ENCODE results near the gene SPDYE6.
"Not testable (repeated sequence)": the region's sequence is repeated elsewhere in the genome, so short reads cannot be mapped to it uniquely, and the experiment has no call there.

Gene SPDYE6

GRCh38 chr7:102326157-102326889 is 29.9 kb downstream of the SPDYE6 start:
- H3K27ac ChIP-seq: no peak overlapping the region
- TF ChIP-seq CTCF (IDR thresholded peaks at IDR 0.05) (no peak), ZFX (IDR thresholded peaks at IDR 0.05; ENCODE audit: borderline replicate concordance) (no peak)

DNA sequence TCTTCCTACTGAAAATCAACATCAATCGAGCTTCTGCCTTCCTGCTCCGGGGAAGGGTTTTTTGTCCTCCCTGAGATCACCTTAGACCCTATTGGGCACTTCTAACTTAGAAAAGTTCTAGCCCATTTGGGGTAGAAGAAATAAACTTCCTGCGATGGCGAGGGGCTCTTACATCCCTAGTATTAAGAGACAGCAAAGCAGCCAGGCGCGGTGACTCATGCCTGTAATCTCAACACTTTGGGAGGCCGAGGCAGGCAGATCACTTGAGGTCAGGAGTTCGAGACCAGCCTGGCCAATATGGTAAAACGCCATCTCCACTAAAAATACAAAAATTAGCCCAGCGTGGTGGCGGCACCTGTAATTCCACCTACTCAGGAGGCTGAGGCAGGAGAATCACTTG is 31.1 kb downstream of the SPDYE6 start:
- H3K27ac ChIP-seq: not testable (repeated sequence)

GRCh38 chr7:102323914-102324195 is 32.4 kb downstream of the SPDYE6 start:
- no peak overlapping the region for H3K27ac ChIP-seq

DNA sequence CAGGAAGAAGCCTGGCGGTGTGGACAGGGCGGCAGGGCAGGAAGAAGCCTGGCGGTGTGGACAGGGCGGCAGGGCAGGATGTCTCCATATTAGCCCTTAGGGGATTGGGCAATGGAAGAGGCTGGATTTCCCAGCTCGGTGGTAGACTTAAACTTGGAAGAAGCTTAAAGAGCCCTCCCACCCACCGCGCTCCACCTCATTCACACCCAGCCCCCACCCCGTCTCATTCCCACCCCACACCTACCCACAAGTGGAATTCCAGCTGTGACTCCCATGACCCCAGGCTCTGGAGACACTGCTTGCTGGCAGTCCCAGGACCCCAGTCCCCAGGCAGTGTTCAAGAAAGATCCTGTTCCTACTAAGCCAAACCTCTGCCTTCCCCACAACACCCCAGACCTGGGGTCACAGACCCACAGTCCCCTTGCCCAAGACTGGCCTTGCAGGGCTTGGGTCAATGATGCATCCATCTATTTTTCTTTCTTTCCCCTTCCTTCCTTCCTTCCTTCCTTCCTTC is 34.0 kb downstream of the SPDYE6 start:
- TF ChIP-seq CTCF (IDR thresholded peaks at IDR 0.05) (no peak), ZFX (IDR thresholded peaks at IDR 0.05; ENCODE audit: borderline replicate concordance) (no peak)
- H3K27ac ChIP-seq: no peak overlapping the region

More at GRCh38 chr7:102323914-102324195, 32.4 kb downstream of the SPDYE6 start:
- TF ChIP-seq CTCF (IDR thresholded peaks at IDR 0.05) (no peak), ZFX (IDR thresholded peaks at IDR 0.05; ENCODE audit: borderline replicate concordance) (no peak)

- TF ChIP-seq CTCF (IDR thresholded peaks at IDR 0.05) (no peak), ZFX (IDR thresholded peaks at IDR 0.05; ENCODE audit: borderline replicate concordance) (no peak)
- H3K27ac ChIP-seq: no peak overlapping the region
Observed at GRCh38 chr7:102321351-102322201, 34.7 kb downstream of the SPDYE6 start.

- no peak overlapping the region for H3K27ac ChIP-seq
- TF ChIP-seq ZFX (IDR thresholded peaks at IDR 0.05; ENCODE audit: borderline replicate concordance): no peak
- TF ChIP-seq CTCF (IDR thresholded peaks at IDR 0.05): no peak
Observed at GRCh38 chr7:102320601-102321350, 35.5 kb downstream of the SPDYE6 start.

DNA sequence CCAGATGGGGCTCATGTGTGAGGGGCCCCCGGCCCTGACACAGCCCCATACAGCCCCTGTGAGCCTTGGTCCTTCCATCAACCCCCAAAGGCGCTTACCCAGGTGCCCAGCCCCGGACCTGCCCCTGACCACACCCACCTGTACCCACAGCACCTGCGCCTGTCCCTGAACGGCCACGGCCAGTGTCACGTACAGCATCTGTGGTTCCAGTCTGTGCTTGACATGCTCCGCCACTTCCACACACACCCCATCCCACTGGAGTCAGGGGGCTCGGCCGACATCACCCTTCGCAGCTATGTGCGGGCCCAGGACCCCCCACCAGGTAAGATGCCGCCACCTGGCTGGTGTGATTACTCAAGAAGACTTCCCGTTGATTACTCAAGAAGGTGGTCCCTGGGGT is 36.1 kb downstream of the SPDYE6 start:
- TF ChIP-seq CTCF (IDR thresholded peaks at IDR 0.05): no peak
- H3K27ac ChIP-seq: no peak overlapping the region

Data from 22Rv1 (cell line).